HL-60/S4 (cell line): Measurements from ENCODE around the gene PROM1.

Experiments used
- in situ Hi-C: fragments of 300-500 bp; cut with MboI; formaldehyde crosslinking; loops from 2 replicates; pipeline ENCODE4 v1.14.3; 2022; ENCODE audit warnings: low sequenced_read_pairs

PROM1 gene

GRCh38 chr4:16029886-16030285, 53.9 kb downstream of the PROM1 start:
- in situ Hi-C loops: loop anchor here (10.0 kb wide), 1 partner anchor 235 kb away; no protein-coding TSS in a partner anchor

- in situ Hi-C loops: no loop called here
Measured at GRCh38 chr4:16029262-16029661, 54.6 kb downstream of the PROM1 start.

GRCh38 chr4:16027626-16028025, 56.2 kb downstream of the PROM1 start:
- in situ Hi-C loops: no loop called here

- in situ Hi-C loops: no loop called here
Measured at GRCh38 chr4:16027114-16027513, 56.7 kb downstream of the PROM1 start.

- in situ Hi-C loops: no loop called here
Measured at GRCh38 chr4:16026160-16026761, 57.6 kb downstream of the PROM1 start.

- in situ Hi-C loops: no loop called here
Measured at GRCh38 chr4:16025268-16025667, 58.6 kb downstream of the PROM1 start.

- in situ Hi-C loops: loop anchor here (25.0 kb wide), 1 partner anchor 413 kb away; no protein-coding TSS in a partner anchor
Measured at GRCh38 chr4:16023776-16024408, 59.9 kb downstream of the PROM1 start.

GRCh38 chr4:16021804-16022560, 61.8 kb downstream of the PROM1 start:
- in situ Hi-C loops: loop anchor here (25.0 kb wide), 1 partner anchor 415 kb away; no protein-coding TSS in a partner anchor

- in situ Hi-C loops: loop anchor here (25.0 kb wide), 1 partner anchor 418 kb away; no protein-coding TSS in a partner anchor
Measured at GRCh38 chr4:16019649-16020048, 64.2 kb downstream of the PROM1 start.

GRCh38 chr4:16018841-16019240, 65.0 kb downstream of the PROM1 start:
- in situ Hi-C loops: loop anchor here (25.0 kb wide), 1 partner anchor 418 kb away; no protein-coding TSS in a partner anchor

- in situ Hi-C loops: loop anchor here (25.0 kb wide), 1 partner anchor 419 kb away; no protein-coding TSS in a partner anchor
Measured at GRCh38 chr4:16018061-16018676, 65.7 kb downstream of the PROM1 start.

- in situ Hi-C loops: loop anchor here (25.0 kb wide), 1 partner anchor 421 kb away; no protein-coding TSS in a partner anchor
Measured at GRCh38 chr4:16016536-16016935, 67.3 kb downstream of the PROM1 start.

GRCh38 chr4:16011173-16011572, 72.7 kb downstream of the PROM1 start:
- in situ Hi-C loops: loop anchor here (25.0 kb wide), 1 partner anchor 426 kb away; no protein-coding TSS in a partner anchor

- in situ Hi-C loops: loop anchor here (25.0 kb wide), 1 partner anchor 428 kb away; no protein-coding TSS in a partner anchor
Measured at GRCh38 chr4:16009153-16009552, 74.7 kb downstream of the PROM1 start.

- in situ Hi-C loops: loop anchor here (25.0 kb wide), 1 partner anchor 430 kb away; no protein-coding TSS in a partner anchor
Measured at GRCh38 chr4:16007471-16008095, 76.2 kb downstream of the PROM1 start.

- in situ Hi-C loops: loop anchor here (25.0 kb wide), 1 partner anchor 430 kb away; no protein-coding TSS in a partner anchor
Measured at GRCh38 chr4:16006771-16007446, 76.9 kb downstream of the PROM1 start.

GRCh38 chr4:16005676-16006075, 78.1 kb downstream of the PROM1 start:
- in situ Hi-C loops: loop anchor here (25.0 kb wide), 1 partner anchor 432 kb away; no protein-coding TSS in a partner anchor

GRCh38 chr4:16001484-16001858, 82.4 kb downstream of the PROM1 start:
- in situ Hi-C loops: loop anchor here (25.0 kb wide), 1 partner anchor 436 kb away; no protein-coding TSS in a partner anchor

- in situ Hi-C loops: loop anchor here (25.0 kb wide), 1 partner anchor 436 kb away; no protein-coding TSS in a partner anchor
Measured at GRCh38 chr4:16000708-16001483, 82.9 kb downstream of the PROM1 start.
